ENCODE measurements around the gene KCNN1.

DNA sequence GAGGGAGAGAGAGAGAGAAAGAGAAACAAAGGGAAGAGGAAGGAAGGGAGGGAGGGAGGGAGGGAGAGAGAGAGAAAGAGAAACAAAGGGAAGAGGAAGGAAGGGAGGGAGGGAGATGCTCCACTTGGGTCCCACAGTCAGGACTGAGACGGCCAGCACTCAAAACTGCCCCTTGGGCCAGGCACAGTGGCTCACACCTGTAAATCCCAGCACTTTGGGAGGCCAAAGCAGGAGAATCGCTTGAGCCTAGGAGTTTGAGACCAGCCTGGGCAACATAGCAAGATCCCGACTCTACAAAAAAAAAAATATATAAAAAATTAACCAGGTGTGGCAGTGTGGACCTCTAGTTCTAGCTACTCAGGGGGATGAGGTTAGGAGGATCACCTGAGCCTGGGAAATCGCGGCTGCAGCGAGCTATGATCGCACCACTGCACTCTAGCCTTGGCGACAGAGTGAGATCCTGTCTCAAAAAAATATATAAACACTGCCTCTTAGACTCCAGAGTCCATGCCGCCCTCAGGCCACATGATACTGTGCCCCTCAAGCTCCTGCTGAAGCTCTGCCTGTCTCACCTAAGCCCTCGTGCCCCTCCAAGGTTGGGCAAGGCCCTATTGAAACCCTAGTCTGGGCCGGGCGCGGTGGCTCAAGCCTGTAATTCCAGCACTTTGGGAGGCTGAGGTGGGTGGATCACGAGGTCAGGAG, 49.5 kb downstream of the KCNN1 start:
- TF ChIP-seq, protein P1, sequence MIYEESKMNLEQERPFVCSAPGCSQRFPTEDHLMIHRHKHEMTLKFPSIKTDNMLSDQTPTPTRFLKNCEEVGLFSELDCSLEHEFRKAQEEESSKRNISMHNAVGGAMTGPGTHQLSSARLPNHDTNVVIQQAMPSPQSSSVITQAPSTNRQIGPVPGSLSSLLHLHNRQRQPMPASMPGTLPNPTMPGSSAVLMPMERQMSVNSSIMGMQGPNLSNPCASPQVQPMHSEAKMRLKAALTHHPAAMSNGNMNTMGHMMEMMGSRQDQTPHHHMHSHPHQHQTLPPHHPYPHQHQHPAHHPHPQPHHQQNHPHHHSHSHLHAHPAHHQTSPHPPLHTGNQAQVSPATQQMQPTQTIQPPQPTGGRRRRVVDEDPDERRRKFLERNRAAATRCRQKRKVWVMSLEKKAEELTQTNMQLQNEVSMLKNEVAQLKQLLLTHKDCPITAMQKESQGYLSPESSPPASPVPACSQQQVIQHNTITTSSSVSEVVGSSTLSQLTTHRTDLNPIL (CRISPR knock-in tag; IDR thresholded peaks at IDR 0.05; ENCODE audit: low read depth), result no peak
- no peak for TF ChIP-seq TOX (CRISPR knock-in tag; IDR thresholded peaks at IDR 0.05; ENCODE audit: borderline replicate concordance)
- TF ChIP-seq, protein P2, sequence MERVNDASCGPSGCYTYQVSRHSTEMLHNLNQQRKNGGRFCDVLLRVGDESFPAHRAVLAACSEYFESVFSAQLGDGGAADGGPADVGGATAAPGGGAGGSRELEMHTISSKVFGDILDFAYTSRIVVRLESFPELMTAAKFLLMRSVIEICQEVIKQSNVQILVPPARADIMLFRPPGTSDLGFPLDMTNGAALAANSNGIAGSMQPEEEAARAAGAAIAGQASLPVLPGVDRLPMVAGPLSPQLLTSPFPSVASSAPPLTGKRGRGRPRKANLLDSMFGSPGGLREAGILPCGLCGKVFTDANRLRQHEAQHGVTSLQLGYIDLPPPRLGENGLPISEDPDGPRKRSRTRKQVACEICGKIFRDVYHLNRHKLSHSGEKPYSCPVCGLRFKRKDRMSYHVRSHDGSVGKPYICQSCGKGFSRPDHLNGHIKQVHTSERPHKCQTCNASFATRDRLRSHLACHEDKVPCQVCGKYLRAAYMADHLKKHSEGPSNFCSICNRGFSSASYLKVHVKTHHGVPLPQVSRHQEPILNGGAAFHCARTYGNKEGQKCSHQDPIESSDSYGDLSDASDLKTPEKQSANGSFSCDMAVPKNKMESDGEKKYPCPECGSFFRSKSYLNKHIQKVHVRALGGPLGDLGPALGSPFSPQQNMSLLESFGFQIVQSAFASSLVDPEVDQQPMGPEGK (CRISPR knock-in tag; IDR thresholded peaks at IDR 0.05; ENCODE audit: borderline replicate concordance), result no peak
- no peak for TF ChIP-seq OSR1 (CRISPR knock-in tag; IDR thresholded peaks at IDR 0.05)

Data from SK-N-SH treated with all-trans-retinoic acid at 6 μM for 48 hours (cell line).